Upper lobe of left lung (tissue), 4 donors: ENCODE results near the gene RBPJ.

Source experiments
- CTCF ChIP-seq, 6 experiments: fragments of 450-650 bp in 4 of 6; fragments of 200-600 bp in 2 of 6; sonication (generic) in 2 of 6; IDR thresholded peaks; one replicate each; pipeline ENCODE4 v1.5.1; 2016 to 2019; ENCODE audit warnings: antibody characterized with exemption in 6 of 6
- EP300 ChIP-seq, 4 donors: sonication (generic); formaldehyde crosslinking; IDR thresholded peaks; one replicate each; pipeline ENCODE4 v1.5.1; 2017; ENCODE audit warnings: antibody characterized with exemption in 4 of 4, control low read depth in 2 of 4
- POLR2A ChIP-seq, 4 donors: fragments of 450-650 bp; IDR thresholded peaks; one replicate each; pipeline ENCODE4 v1.5.1; 2016 to 2017; ENCODE audit warnings: antibody characterized with exemption in 4 of 4, mild to moderate bottlenecking in 2 of 4
- POLR2AphosphoS5 ChIP-seq, 2 donors: sonication (generic); formaldehyde crosslinking; IDR thresholded peaks; one replicate each; pipeline ENCODE4 v1.5.1; 2017; ENCODE audit warnings: antibody characterized with exemption in 2 of 2

GRCh38 chr4:26425953-26426352, 105.1 kb downstream of the RBPJ start:
- no peak for TF ChIP-seq CTCF (IDR thresholded peaks at IDR 0.05)
- no peak for TF ChIP-seq POLR2AphosphoS5 (IDR thresholded peaks at IDR 0.05)
- no peak for TF ChIP-seq POLR2A (IDR thresholded peaks at IDR 0.05)
- TF ChIP-seq EP300 (IDR thresholded peaks at IDR 0.05) = no peak
